MM.1S (cell line): ENCODE results near the gene DNAH10.

Experiments
- EZH2 ChIP-seq: fragments of 300-600 bp; sonication (generic); optimal IDR thresholded peaks from 2 replicates; pipeline ENCODE3; 2017; ENCODE audit warnings: low read depth, mild to moderate bottlenecking, antibody characterized with exemption, low read length, mixed read lengths
- EZH2phosphoT487 ChIP-seq: fragments of 300-600 bp; sonication (generic); IDR thresholded peaks from 2 replicates; pipeline ENCODE4 v1.6.1; 2018; ENCODE audit warnings: antibody characterized with exemption, low read length
- TF ChIP-seq, protein P1 (sequence below): fragments of 300-600 bp; sonication (generic); IDR thresholded peaks from 2 replicates; pipeline ENCODE4 v1.5.1; 2016; ENCODE audit warnings: antibody characterized with exemption, low read length, mixed read lengths

DNA sequence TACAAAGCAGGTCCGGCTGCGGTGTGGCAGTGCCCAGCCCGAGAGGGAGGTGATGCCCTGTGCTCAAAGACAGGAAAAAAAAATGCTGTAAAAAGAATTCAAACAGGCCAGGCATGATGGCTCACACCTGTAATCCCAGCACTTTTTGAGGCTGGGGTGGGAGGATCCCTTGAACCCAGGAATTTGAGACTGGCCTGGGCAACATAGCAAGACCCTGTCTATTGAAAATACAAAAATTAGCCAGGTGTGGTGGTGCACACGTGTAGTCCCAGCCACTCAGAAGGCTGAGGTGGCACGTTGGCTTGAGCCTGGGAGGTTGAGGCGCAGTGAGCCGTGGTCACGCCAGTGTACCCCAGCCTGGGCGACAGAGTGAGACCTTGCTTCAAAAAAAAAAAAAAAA lies 26.4 kb downstream of the DNAH10 start:
- TF ChIP-seq, protein P1, sequence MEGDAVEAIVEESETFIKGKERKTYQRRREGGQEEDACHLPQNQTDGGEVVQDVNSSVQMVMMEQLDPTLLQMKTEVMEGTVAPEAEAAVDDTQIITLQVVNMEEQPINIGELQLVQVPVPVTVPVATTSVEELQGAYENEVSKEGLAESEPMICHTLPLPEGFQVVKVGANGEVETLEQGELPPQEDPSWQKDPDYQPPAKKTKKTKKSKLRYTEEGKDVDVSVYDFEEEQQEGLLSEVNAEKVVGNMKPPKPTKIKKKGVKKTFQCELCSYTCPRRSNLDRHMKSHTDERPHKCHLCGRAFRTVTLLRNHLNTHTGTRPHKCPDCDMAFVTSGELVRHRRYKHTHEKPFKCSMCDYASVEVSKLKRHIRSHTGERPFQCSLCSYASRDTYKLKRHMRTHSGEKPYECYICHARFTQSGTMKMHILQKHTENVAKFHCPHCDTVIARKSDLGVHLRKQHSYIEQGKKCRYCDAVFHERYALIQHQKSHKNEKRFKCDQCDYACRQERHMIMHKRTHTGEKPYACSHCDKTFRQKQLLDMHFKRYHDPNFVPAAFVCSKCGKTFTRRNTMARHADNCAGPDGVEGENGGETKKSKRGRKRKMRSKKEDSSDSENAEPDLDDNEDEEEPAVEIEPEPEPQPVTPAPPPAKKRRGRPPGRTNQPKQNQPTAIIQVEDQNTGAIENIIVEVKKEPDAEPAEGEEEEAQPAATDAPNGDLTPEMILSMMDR, result no peak
- no peak for TF ChIP-seq EZH2
- no peak for TF ChIP-seq EZH2phosphoT487
